ENCODE data around the gene NARS2.

DNA sequence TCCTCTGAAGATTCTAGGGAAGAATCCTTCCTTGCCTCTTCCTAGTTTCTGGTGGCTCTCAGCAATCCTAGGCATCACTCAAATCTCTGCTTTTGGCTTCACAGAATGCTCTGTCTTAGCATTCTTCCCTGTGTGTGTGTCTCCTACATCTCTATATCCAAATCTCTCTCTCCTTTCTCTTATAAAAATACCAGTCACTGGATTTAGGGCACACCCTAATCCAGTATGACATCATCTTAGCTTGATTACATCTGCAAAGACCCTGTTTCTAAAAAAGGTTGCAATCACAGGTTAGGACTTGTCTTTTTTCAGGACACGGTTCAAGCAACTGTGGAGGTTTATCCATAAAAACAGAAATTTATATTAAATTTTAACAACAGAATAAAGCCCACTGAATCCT, 54.4 kb downstream of the NARS2 start:
- TF ChIP-seq, protein P1, sequence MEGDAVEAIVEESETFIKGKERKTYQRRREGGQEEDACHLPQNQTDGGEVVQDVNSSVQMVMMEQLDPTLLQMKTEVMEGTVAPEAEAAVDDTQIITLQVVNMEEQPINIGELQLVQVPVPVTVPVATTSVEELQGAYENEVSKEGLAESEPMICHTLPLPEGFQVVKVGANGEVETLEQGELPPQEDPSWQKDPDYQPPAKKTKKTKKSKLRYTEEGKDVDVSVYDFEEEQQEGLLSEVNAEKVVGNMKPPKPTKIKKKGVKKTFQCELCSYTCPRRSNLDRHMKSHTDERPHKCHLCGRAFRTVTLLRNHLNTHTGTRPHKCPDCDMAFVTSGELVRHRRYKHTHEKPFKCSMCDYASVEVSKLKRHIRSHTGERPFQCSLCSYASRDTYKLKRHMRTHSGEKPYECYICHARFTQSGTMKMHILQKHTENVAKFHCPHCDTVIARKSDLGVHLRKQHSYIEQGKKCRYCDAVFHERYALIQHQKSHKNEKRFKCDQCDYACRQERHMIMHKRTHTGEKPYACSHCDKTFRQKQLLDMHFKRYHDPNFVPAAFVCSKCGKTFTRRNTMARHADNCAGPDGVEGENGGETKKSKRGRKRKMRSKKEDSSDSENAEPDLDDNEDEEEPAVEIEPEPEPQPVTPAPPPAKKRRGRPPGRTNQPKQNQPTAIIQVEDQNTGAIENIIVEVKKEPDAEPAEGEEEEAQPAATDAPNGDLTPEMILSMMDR (IDR thresholded peaks at IDR 0.05; ENCODE audit: low read length), result no peak
- TF ChIP-seq EZH2 (optimal IDR thresholded peaks at IDR 0.05; ENCODE audit: low read depth, low read length) (no peak), EZH2phosphoT487 (IDR thresholded peaks at IDR 0.05; ENCODE audit: low read length) (no peak)
